ENCODE measurements around the gene POLRMT.
A peak's percentile ranks its signal among the peaks of the same experiment; 100 is the strongest.
"Not testable (repeated sequence)": the region's sequence is repeated elsewhere in the genome, so short reads cannot be mapped to it uniquely, and the experiment has no call there.

The POLRMT gene

DNA sequence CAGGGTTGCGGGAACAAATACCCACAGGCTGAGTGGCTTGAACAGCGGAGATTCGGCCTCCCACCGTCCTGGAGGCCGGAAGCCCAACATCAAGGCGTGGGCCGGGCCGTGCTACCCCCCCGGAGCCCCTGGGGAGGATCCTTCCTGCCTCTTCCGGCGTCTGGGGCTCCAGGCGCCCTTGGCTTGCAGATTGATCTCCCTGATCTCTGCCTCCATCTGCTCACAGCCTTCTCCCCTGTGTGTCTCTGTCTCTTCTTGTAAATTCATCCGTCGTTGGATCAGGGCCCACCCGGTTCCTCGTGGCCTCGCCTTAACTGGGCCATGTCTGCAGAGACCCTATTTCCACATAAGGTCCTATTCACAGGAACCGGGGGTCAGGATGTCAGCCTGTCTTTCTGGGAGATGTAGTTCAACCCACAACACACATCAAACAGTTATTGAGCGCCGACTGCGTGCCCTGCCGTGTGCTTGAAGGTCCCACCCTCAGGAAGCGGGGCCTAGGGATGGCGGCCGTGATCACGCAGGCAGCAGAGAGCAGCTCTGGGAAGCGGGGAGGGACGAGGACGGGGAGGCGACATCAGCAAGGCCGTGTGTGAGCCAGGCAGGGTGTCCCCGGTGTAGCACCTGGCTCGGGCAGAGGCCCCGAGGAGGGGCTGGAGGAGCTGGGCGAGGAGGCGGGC lies 22.4 kb downstream of the POLRMT start:
- H3K4me3 ChIP-seq (ENCODE audit: low read length) = no peak overlapping the region
- peak; percentile 70 for DNase-seq (ENCODE audit: low read depth)
- TF ChIP-seq, protein P1, sequence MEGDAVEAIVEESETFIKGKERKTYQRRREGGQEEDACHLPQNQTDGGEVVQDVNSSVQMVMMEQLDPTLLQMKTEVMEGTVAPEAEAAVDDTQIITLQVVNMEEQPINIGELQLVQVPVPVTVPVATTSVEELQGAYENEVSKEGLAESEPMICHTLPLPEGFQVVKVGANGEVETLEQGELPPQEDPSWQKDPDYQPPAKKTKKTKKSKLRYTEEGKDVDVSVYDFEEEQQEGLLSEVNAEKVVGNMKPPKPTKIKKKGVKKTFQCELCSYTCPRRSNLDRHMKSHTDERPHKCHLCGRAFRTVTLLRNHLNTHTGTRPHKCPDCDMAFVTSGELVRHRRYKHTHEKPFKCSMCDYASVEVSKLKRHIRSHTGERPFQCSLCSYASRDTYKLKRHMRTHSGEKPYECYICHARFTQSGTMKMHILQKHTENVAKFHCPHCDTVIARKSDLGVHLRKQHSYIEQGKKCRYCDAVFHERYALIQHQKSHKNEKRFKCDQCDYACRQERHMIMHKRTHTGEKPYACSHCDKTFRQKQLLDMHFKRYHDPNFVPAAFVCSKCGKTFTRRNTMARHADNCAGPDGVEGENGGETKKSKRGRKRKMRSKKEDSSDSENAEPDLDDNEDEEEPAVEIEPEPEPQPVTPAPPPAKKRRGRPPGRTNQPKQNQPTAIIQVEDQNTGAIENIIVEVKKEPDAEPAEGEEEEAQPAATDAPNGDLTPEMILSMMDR (conservative IDR thresholded peaks at IDR 0.05; ENCODE audit: low read depth, low read length) = no peak

GRCh38 chr19:610071-610800 lies 23.1 kb downstream of the POLRMT start:
- TF ChIP-seq, protein P1 (conservative IDR thresholded peaks at IDR 0.05; ENCODE audit: low read depth, low read length) = no peak
- DNase-seq (ENCODE audit: low read depth) = no peak
- no peak overlapping the region for H3K4me3 ChIP-seq (ENCODE audit: low read length)

- no peak overlapping the region for H3K4me3 ChIP-seq (ENCODE audit: low read length)
- peak; percentile 83 for DNase-seq (ENCODE audit: low read depth)
- TF ChIP-seq, protein P1 (conservative IDR thresholded peaks at IDR 0.05; ENCODE audit: low read depth, low read length) = no peak
Measured at GRCh38 chr19:609004-609346, 24.4 kb downstream of the POLRMT start.

GRCh38 chr19:608155-609003 lies 25.0 kb downstream of the POLRMT start:
- H3K4me3 ChIP-seq (ENCODE audit: low read length) = no peak overlapping the region
- DNase-seq (ENCODE audit: low read depth) = no peak
- TF ChIP-seq, protein P1 (conservative IDR thresholded peaks at IDR 0.05; ENCODE audit: low read depth, low read length) = no peak

GRCh38 chr19:607301-608154 lies 25.8 kb downstream of the POLRMT start:
- DNase-seq (ENCODE audit: low read depth) = no peak
- TF ChIP-seq, protein P1 (conservative IDR thresholded peaks at IDR 0.05; ENCODE audit: low read depth, low read length) = no peak
- no peak overlapping the region for H3K4me3 ChIP-seq (ENCODE audit: low read length)

DNA sequence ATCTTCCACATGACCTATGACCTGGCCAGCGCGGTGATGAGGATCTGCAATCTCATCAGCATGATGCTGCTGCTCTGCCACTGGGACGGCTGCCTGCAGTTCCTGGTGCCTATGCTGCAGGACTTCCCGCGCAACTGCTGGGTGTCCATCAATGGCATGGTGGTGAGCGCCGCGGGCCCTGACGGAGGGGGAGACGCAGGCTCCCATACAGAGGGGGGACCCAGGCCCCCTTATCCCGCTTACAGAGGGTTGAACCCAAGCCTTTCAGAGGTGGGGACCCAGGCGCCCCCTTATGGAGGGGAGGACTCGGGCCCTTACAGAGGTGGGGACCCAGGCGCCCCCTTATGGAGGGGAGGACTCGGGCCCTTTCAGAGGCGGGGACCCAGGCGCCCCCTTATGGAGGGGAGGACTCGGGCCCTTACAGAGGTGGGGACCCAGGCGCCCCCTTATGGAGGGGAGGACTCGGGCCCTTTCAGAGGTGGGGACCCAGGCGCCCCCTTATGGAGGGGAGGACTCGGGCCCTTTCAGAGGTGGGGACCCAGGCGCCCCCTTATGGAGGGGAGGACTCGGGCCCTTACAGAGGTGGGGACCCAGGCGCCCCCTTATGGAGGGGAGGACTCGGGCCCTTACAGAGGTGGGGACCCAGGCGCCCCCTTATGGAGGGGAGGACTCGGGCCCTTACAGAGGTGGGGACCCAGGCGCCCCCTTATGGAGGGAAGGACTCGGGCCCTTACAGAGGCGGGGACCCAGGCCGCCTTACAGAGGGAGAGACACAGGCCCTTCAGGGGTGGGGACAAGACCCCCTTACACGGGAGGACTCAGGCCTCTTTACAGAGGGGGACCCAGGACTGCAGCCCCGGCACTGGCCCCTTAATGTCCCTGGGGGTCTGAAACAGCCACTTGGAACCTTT lies 28.0 kb downstream of the POLRMT start:
- DNase-seq (ENCODE audit: low read depth); H3K4me3 ChIP-seq (ENCODE audit: low read length): not testable (repeated sequence)

All from retinal pigment epithelial cell (primary cell).